ENCODE measurements around the gene ZC3H6.

The ZC3H6 gene, protein sequence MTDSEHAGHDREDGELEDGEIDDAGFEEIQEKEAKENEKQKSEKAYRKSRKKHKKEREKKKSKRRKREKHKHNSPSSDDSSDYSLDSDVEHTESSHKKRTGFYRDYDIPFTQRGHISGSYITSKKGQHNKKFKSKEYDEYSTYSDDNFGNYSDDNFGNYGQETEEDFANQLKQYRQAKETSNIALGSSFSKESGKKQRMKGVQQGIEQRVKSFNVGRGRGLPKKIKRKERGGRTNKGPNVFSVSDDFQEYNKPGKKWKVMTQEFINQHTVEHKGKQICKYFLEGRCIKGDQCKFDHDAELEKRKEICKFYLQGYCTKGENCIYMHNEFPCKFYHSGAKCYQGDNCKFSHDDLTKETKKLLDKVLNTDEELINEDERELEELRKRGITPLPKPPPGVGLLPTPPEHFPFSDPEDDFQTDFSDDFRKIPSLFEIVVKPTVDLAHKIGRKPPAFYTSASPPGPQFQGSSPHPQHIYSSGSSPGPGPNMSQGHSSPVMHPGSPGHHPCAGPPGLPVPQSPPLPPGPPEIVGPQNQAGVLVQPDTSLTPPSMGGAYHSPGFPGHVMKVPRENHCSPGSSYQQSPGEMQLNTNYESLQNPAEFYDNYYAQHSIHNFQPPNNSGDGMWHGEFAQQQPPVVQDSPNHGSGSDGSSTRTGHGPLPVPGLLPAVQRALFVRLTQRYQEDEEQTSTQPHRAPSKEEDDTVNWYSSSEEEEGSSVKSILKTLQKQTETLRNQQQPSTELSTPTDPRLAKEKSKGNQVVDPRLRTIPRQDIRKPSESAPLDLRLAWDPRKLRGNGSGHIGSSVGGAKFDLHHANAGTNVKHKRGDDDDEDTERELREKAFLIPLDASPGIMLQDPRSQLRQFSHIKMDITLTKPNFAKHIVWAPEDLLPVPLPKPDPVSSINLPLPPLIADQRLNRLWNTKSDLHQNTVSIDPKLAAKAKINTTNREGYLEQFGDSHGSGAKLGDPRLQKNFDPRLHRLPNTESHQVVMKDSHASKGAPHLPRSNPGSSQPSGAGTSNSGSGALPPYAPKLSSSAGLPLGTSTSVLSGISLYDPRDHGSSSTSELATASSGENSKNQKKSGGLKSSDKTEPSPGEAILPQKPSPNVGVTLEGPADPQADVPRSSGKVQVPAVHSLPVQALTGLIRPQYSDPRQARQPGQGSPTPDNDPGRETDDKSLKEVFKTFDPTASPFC

DNA sequence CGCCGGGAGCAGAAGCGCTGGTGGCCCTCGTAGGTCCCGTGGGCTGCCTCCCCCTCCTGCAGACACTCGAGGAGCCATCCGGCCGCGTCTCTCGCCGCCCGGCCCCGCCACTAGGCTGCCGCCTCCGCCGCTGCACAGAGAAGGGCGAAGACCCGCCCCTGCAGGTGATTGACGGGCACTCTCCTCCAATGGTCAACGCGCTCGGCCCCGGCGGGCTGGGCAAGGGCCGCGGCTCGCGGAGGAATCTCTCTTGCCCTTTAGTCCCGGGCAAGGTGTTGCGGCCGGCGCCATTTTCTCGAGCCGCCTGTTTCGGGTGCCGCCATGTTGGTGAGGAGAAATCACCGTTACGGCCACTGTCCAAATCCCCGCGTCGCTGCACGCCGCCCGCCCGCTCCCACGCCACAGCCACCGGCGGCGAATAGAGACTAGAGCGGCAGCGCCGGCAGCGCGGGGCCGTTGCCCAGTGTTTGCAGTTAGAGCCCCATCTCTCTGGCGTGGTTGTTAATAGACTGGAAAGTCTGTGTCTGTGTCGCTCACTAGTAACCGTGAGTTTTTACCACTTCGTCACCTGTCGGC lies at the start of gene ZC3H6:
ZC3H6 (plus strand) TSS at position 287 of the 576 bp plus-strand sequence. CDS start 398 bp downstream, outside the sequence.
- TF ChIP-seq CTCF (conservative IDR thresholded peaks at IDR 0.05; ENCODE audit: low read depth, low read length), result no peak
- peak within 1 kb of the TSS; percentile 89 for H3K4me3 ChIP-seq (ENCODE audit: low read length)
- peak; percentile 93 for DNase-seq (ENCODE audit: low read depth)

- H3K4me3 ChIP-seq (ENCODE audit: low read length), result no peak overlapping the region
- no peak for TF ChIP-seq CTCF (conservative IDR thresholded peaks at IDR 0.05; ENCODE audit: low read depth, low read length)
- no peak for DNase-seq (ENCODE audit: low read depth)
Measured at GRCh38 chr2:112229348-112229747, 46.0 kb upstream of the ZC3H6 start.

DNA sequence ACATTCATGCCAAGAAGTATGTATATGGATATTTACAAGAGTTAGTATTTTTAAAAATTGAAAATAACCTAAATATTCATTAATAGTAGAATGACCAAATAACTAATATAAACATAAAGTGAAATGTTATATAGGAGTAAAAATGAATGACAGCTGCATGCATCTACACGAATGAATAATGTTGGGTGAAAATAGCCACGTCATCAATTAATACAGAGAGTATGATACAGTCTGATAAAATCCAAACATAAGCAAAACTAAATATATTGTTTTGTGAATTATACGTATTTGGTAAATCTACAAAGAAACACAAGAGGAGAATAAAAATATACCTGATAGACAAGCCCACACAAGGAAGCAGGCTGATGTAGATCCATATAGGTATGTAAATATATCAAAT lies 45.0 kb upstream of the ZC3H6 start:
- TF ChIP-seq CTCF (conservative IDR thresholded peaks at IDR 0.05; ENCODE audit: low read depth, low read length), result no peak
- no peak overlapping the region for H3K4me3 ChIP-seq (ENCODE audit: low read length)
- no peak for DNase-seq (ENCODE audit: low read depth)

DNA sequence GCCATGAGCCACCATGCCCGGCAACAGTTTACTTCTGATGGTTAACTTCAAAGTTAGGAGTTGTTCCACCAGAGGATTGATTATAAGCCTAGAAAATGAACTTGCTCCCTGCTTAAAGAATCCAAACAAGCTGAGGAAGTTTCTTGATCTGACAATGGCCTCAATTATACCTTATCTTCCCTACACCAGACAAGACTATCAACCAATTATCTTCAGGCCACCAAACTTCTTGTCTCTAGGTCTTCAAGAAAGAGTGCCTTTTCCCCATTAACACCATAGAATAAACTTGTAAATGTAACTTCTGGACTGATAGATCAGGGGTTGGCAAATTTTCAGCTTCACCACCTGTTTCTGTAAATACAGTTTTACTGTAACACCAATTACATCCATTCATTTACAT lies 35.5 kb upstream of the ZC3H6 start:
- no peak for TF ChIP-seq CTCF (conservative IDR thresholded peaks at IDR 0.05; ENCODE audit: low read depth, low read length)
- no peak for DNase-seq (ENCODE audit: low read depth)
- no peak overlapping the region for H3K4me3 ChIP-seq (ENCODE audit: low read length)

DNA sequence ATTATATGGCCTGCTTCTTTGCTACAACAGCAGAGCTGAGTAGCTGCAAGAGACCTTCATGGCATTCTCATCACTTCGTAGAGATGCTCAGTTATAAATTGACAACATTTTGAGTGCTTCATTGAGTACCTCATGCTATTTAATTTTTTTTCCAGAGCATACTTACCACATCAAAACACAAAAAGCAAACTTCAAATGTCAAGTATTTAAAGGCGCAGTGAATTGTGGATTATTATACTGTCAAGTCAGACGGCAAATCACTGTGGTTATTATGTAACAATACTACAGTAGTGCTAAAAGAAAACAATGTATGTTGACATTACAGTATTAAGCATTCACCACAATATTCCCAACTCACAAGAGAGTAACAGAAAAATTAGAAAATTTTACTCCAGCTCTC lies 33.0 kb upstream of the ZC3H6 start:
- no peak overlapping the region for H3K4me3 ChIP-seq (ENCODE audit: low read length)
- no peak for TF ChIP-seq CTCF (conservative IDR thresholded peaks at IDR 0.05; ENCODE audit: low read depth, low read length)
- no peak for DNase-seq (ENCODE audit: low read depth)

GRCh38 chr2:112243233-112243632 lies 32.2 kb upstream of the ZC3H6 start:
- TF ChIP-seq CTCF (conservative IDR thresholded peaks at IDR 0.05; ENCODE audit: low read depth, low read length), result no peak
- no peak overlapping the region for H3K4me3 ChIP-seq (ENCODE audit: low read length)
- no peak for DNase-seq (ENCODE audit: low read depth)
